ACC112 (cell line): Measurements from ENCODE around the gene GDE1.

Experiments
- H2AFZ ChIP-seq: fragments of 200-600 bp; sonication (generic); one replicate; pipeline ENCODE4 v1.6.0; 2017; ENCODE audit warnings: antibody characterized with exemption, low read length; ENCODE audit not compliant: unreplicated experiment
- H3K27ac ChIP-seq: fragments of 200-600 bp; sonication (generic); 2 replicates; pipeline ENCODE4 v1.5.1; 2014; ENCODE audit warnings: low read depth, mild to moderate bottlenecking, antibody characterized with exemption, low read length, moderate library complexity
- H3K27me3 ChIP-seq: fragments of 200-600 bp; sonication (generic); 2 replicates; pipeline ENCODE4 v1.6.1; 2014; ENCODE audit warnings: mild to moderate bottlenecking, antibody characterized with exemption, low read length, moderate library complexity, mixed read lengths; ENCODE audit not compliant: insufficient read depth
- H3K36me3 ChIP-seq: fragments of 200-600 bp; sonication (generic); 2 replicates; pipeline ENCODE4 v1.6.1; 2016; ENCODE audit warnings: mild to moderate bottlenecking, antibody characterized with exemption, low read length, moderate library complexity, mixed read lengths; ENCODE audit not compliant: insufficient read depth
- H3K4me1 ChIP-seq: fragments of 200-600 bp; sonication (generic); one replicate; pipeline ENCODE4 v1.6.1; 2016; ENCODE audit warnings: low read length, mixed read lengths; ENCODE audit not compliant: insufficient read depth, unreplicated experiment, control insufficient read depth
- H3K4me3 ChIP-seq: fragments of 200-600 bp; sonication (generic); 2 replicates; pipeline ENCODE4 v1.5.1; 2014; ENCODE audit warnings: mild to moderate bottlenecking, low read depth, low read length
- H3K79me2 ChIP-seq: fragments of 200-600 bp; sonication (generic); one replicate; pipeline ENCODE4 v1.6.0; 2016; ENCODE audit warnings: low read length; ENCODE audit not compliant: control insufficient read depth, unreplicated experiment, insufficient read depth

The GDE1 gene

DNA sequence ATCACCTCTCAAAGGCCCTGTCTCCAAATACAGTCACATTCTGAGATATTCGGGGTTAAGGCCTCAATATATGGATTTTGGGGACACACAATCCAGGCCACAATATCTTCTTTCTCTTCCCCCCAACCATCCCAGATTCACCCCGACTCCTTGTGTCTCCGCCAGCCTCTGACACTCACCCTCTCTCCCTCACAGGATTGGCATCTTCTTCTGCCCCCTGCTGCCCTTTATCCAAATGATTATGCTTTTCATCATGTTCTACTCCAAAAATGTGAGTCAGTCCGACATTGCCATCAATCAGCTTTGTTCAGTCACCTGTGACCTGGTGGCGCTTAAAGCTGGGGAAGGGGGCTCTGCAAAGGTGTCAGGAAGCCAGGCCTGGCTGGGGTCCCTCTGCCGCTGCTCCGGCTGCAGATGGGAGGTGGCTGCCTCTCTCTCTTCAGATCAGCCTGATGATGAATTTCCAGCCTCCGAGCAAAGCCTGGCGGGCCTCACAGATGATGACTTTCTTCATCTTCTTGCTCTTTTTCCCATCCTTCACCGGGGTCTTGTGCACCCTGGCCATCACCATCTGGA, 35.1 kb downstream of the GDE1 start:
- H2AFZ ChIP-seq = no peak overlapping the region
- no peaks in the 10 kb centered on the region for H3K4me1 ChIP-seq
- H3K36me3 ChIP-seq = no peaks in the 10 kb centered on the region
- H3K27ac ChIP-seq = no peak overlapping the region
- no peak overlapping the region for H3K4me3 ChIP-seq
- H3K79me2 ChIP-seq = no peaks in the 10 kb centered on the region
- H3K27me3 ChIP-seq = peaks cover 4% of the 10 kb centered on the region

DNA sequence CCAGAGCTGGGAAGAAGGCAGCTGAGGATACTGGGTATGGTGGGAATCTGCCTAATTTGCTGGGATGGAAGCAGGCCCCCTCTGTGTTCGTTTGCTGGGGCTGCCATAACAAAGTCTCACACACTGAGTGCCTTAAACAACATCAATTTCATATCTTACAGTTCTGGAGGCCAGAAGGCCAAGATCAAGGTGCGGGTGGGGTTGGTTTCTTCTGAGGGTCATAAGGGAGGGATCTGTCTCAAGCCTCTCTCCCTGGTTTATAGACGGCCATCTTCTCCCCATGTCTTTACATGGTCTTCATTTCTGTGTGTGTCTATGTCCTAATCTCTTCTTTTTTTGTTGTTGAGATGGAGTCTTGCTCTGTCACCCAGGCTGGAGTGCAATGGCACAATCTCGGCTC, 35.8 kb downstream of the GDE1 start:
- no peak overlapping the region for H3K27ac ChIP-seq
- no peaks in the 10 kb centered on the region for H3K36me3 ChIP-seq
- no peak overlapping the region for H2AFZ ChIP-seq
- no peaks in the 10 kb centered on the region for H3K4me1 ChIP-seq
- H3K79me2 ChIP-seq = no peaks in the 10 kb centered on the region
- H3K4me3 ChIP-seq = no peak overlapping the region
- peaks cover 2% of the 10 kb centered on the region; the same call in 1 of the 2 replicates for H3K27me3 ChIP-seq

DNA sequence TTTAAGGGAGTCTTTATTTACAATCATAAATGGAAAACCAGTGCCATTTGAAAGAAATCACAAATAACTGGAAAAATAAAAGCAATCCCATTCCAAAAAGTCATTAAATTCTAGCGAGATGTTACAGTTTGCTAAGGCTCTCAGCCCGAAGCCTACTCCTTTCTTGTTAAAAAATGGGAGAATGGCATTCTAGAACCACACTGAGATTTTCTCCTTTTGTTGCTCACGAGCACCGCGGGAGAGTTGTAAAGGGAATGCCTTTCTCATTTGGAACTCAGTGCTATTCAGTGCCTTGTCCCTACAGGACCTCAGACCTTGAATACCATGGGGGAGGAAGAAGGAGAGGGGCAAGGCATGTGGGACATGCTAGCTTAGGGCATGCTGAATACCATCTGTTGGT, 36.3 kb downstream of the GDE1 start:
- no peaks in the 10 kb centered on the region for H3K27me3 ChIP-seq
- H3K27ac ChIP-seq = no peak overlapping the region
- H3K4me1 ChIP-seq = no peaks in the 10 kb centered on the region
- no peaks in the 10 kb centered on the region for H3K79me2 ChIP-seq
- no peak overlapping the region for H3K4me3 ChIP-seq
- no peak overlapping the region for H2AFZ ChIP-seq
- no peaks in the 10 kb centered on the region for H3K36me3 ChIP-seq

DNA sequence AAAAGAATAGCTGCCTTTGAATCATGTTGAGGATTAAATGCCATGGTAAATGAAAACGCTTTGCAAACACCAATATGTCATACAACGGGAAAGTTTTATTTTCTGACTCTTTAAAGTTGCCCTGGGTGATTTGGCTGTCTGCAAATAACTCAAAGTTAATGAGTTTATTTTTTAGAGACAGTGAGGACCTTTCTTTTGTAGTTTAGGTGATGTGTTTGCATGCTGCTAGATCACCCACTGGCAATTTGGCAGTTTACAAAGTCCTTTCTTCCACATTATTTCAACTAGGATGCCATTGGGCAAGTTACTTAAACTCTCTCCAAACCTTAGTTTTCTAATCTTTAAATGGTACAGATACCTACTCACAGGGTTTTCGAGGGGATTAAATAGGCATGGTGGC, 37.8 kb downstream of the GDE1 start:
- Histone ChIP-seq H3K36me3 (no peaks in the 10 kb centered on the region), H2AFZ (no peak overlapping the region), H3K27ac (no peak overlapping the region), H3K4me3 (no peak overlapping the region), H3K4me1 (no peaks in the 10 kb centered on the region), H3K79me2 (no peaks in the 10 kb centered on the region), H3K27me3 (peaks cover 7% of the 10 kb centered on the region; the same call in 1 of the 2 replicates)

DNA sequence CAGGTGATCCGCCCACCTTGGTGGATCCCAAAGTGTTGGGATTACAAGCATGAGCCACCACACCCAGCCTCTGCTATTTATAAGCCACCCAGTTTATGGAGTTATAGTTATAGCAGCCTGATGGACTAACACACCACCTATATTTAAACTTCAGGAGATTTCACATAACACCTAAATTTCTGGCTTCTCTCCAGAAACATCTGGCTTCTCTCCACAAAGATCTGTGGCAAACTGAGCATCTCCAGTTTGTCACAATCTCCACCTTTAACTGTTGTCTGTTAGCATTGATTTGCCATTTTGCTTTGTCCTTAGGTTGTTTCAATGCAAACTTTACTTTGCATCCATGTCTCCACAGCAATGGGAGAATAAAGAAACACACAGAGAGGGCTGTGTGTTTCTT, 39.6 kb downstream of the GDE1 start:
- H3K36me3 ChIP-seq = no peaks in the 10 kb centered on the region
- H3K4me3 ChIP-seq = no peak overlapping the region
- H3K4me1 ChIP-seq = no peaks in the 10 kb centered on the region
- H3K27ac ChIP-seq = no peak overlapping the region
- H3K79me2 ChIP-seq = no peaks in the 10 kb centered on the region
- H3K27me3 ChIP-seq = peaks cover 25% of the 10 kb centered on the region; the same call in 1 of the 2 replicates
- H2AFZ ChIP-seq = no peak overlapping the region

DNA sequence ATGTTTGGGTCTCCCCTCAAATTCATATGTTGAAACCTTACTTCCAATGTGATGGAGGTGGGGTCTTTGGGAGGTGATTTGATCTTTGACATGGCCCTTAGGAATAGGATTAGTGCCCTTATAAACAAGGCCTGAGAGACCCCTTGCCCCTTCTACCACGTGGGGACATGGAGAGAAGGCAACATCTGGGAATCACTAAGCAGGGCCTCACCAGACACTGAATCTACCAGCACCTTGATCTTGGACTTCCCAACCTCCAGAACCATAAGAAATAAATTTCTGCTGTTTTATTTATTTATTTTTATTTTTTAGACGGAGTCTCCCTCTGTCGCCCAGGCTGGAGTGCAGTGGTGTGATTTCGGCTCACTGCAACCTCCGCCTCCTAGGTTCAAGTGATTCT, 40.1 kb downstream of the GDE1 start:
- H2AFZ ChIP-seq = no peak overlapping the region
- H3K36me3 ChIP-seq = no peaks in the 10 kb centered on the region
- peaks cover 27% of the 10 kb centered on the region; the same call in 1 of the 2 replicates for H3K27me3 ChIP-seq
- no peak overlapping the region for H3K4me3 ChIP-seq
- no peaks in the 10 kb centered on the region for H3K4me1 ChIP-seq
- no peak overlapping the region for H3K27ac ChIP-seq
- no peaks in the 10 kb centered on the region for H3K79me2 ChIP-seq

DNA sequence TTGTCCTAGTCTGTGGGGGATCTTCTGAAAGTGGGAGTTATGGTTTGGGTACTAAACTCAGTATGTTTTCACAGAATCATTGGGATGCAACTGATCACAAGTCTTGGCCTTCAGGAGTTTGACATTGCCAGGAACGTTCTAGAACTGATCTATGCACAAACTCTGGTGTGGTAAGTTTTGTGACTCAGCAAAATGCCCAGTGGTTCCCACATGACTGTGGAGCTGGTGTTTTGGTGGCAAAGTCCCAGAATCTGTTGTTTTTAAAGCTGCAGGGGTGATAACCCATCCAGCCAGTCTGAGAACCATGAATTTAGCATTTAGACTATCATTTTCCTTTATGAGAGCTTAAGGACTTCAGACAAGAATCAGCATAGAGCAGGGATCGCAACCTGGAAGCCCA, 40.6 kb downstream of the GDE1 start:
- no peaks in the 10 kb centered on the region for H3K36me3 ChIP-seq
- H3K4me1 ChIP-seq = no peaks in the 10 kb centered on the region
- H2AFZ ChIP-seq = no peak overlapping the region

DNA sequence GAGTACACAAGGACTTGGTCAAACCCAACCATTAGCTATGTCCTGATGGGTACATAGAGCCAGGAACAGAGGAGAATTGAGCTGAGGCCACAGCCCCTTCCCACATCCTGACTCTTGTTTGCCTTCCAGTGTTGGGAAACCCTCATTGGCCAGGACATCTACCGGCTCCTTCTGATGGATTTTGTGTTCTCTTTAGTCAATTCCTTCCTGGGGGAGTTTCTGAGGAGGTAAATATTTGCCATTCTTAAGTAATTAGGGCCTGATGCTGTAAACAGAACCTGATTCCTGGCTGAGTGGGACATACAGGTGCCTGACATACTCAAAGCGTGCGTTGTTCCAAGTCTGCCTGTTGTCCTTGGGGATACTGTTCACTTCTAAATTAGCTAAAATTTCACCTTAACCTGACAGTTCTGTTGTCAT, 42.6 kb downstream of the GDE1 start:
- Histone ChIP-seq H3K4me3 (no peak overlapping the region), H3K79me2 (no peaks in the 10 kb centered on the region), H3K4me1 (no peaks in the 10 kb centered on the region), H3K27ac (no peak overlapping the region), H3K27me3 (peaks cover 45% of the 10 kb centered on the region), H2AFZ (no peak overlapping the region), H3K36me3 (no peaks in the 10 kb centered on the region)

More for the DNA sequence above, 40.6 kb downstream of the GDE1 start:
- Histone ChIP-seq H3K4me3 (no peak overlapping the region), H3K79me2 (no peaks in the 10 kb centered on the region), H3K27ac (no peak overlapping the region), H3K27me3 (peaks cover 30% of the 10 kb centered on the region)

DNA sequence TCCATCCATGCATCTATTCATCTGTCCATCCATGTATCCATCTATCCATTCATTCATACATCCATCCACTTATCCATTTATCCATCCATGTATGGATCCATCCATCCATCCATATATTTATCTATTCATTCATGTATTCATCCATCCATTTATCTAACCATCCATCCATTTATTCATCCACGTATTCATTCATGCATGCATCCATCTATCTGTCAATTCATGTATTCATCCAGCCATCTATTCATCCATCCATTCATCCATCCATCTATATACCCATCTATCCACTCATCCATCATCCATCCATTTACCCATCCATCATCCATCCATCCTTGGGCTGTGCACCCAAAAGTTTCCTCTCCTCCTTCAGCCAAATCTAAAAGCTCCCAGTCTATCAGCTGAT, 43.4 kb downstream of the GDE1 start:
- H3K27me3 ChIP-seq = peaks cover 49% of the 10 kb centered on the region
- H2AFZ ChIP-seq = no peak overlapping the region
- no peaks in the 10 kb centered on the region for H3K4me1 ChIP-seq
- H3K79me2 ChIP-seq = no peaks in the 10 kb centered on the region
- H3K27ac ChIP-seq = no peak overlapping the region
- H3K36me3 ChIP-seq = no peaks in the 10 kb centered on the region
- no peak overlapping the region for H3K4me3 ChIP-seq

DNA sequence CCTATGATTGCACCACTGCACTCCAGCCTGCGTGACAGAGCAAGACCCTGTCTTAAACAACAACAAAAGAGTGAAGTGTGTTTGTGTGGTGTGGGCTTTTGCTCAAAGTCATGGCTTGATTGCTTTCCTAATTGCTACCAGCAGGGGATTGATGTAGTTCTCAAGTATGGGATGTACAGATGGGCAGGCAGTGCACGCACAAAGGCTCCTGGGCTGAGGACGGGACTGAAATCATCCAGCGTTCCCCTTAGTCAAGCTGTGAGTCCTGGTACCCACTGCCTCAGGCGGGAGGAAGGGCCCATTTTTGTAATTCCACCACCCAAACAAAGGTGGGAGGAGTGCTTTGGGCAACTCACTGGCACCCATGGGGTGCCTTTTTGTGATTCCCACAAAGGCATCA, 47.3 kb downstream of the GDE1 start:
- no peaks in the 10 kb centered on the region for H3K4me1 ChIP-seq
- no peak overlapping the region for H3K4me3 ChIP-seq
- H3K27ac ChIP-seq = no peak overlapping the region
- peaks cover 52% of the 10 kb centered on the region for H3K27me3 ChIP-seq
- H3K36me3 ChIP-seq = no peaks in the 10 kb centered on the region
- H3K79me2 ChIP-seq = no peaks in the 10 kb centered on the region
- H2AFZ ChIP-seq = no peak overlapping the region

DNA sequence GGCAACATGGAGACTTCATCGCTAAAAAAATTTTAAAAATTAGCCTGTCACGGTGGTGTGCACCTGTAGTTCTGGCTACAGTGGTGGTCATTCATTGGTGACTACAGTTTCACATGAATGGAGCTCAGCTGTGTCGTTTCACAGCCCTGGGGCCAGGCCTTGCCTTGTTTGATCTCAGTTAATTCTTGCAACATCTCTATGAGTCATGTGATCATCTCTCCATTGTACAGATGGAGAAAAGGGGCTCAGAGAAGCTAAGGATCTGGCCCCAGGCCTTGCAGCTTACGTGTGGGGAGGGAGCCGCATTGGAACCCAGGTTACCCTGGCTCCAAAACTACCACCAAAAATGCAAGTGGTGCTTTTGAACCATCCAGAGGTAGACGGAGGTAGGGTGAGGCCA, 49.4 kb downstream of the GDE1 start:
- Histone ChIP-seq H3K79me2 (no peaks in the 10 kb centered on the region), H3K4me3 (no peak overlapping the region), H3K27me3 (peaks cover 31% of the 10 kb centered on the region), H3K36me3 (no peaks in the 10 kb centered on the region), H2AFZ (no peak overlapping the region), H3K27ac (no peak overlapping the region), H3K4me1 (no peaks in the 10 kb centered on the region)
